HEK293 (cell line): Measurements from ENCODE around the gene PRR13.

ENCODE experiments used
- CTCF ChIA-PET: fragments of 350-600 bp; formaldehyde crosslinking; extraction: SDS; loops from one replicate; lab custom pipeline; 2021; ENCODE audit warnings: antibody characterized with exemption; lab: Yijun Ruan, JAX
- POLR2A ChIA-PET: fragments of 300-600 bp; formaldehyde crosslinking; extraction: SDS; loops from one replicate; lab custom pipeline; 2020; ENCODE audit warnings: antibody characterized with exemption, inconsistent platforms; lab: Yijun Ruan, JAX
- H3K27ac ChIP-seq: fragments of 200-500 bp; sonication (Bioruptor generic); 2 replicates; pipeline ENCODE4 v1.5.1; 2014; ENCODE audit warnings: low read depth, low read length, control low read depth, inconsistent platforms; ENCODE audit errors: extremely low read depth
- H3K36me3 ChIP-seq, 2 experiments: fragments of 200-500 bp in 1 of 2; sonication (Bioruptor generic) in 1 of 2; 1 replicate in 1 of 2; 2 replicates in 1 of 2; pipeline ENCODE4 v1.5.1; 2014 to 2017; ENCODE audit warnings: inconsistent platforms in 2 of 2, low read length in 2 of 2; ENCODE audit not compliant: control insufficient read depth in 2 of 2, insufficient read depth in 1 of 2
- H3K4me1 ChIP-seq: fragments of 200-500 bp; sonication (Bioruptor generic); 2 replicates; pipeline ENCODE4 v1.5.1; 2014; ENCODE audit warnings: mild to moderate bottlenecking, low read length, inconsistent platforms; ENCODE audit not compliant: control insufficient read depth, insufficient read depth
- H3K4me3 ChIP-seq: 2 replicates; pipeline ENCODE4 v1.5.1; 2011; ENCODE audit warnings: low read depth, mild to moderate bottlenecking, control low read depth, low read length, moderate library complexity
- H3K9me3 ChIP-seq: fragments of 200-500 bp; sonication (Bioruptor generic); 2 replicates; pipeline ENCODE4 v1.5.1; 2014; ENCODE audit warnings: low read depth, low read length, inconsistent platforms; ENCODE audit not compliant: control insufficient read depth, insufficient read depth
- HOXC10 ChIP-seq: sonication (generic); formaldehyde crosslinking; IDR thresholded peaks from 2 replicates; pipeline ENCODE4 v1.8.1; 2023; ENCODE audit warnings: mild to moderate bottlenecking, missing genetic modification reagents
- PRDM1 ChIP-seq: fragments of 450-650 bp; formaldehyde crosslinking; IDR thresholded peaks from 2 replicates; pipeline ENCODE4; 2016; ENCODE audit warnings: missing biosample characterization, missing genetic modification characterization
- RBAK ChIP-seq: fragments of 450-650 bp; formaldehyde crosslinking; IDR thresholded peaks from 2 replicates; pipeline ENCODE4 v1.5.1; 2016; ENCODE audit warnings: missing biosample characterization, missing genetic modification characterization
- YY2 ChIP-seq: fragments of 450-650 bp; formaldehyde crosslinking; IDR thresholded peaks from 2 replicates; pipeline ENCODE4 v1.5.1; 2016; ENCODE audit warnings: missing biosample characterization, missing genetic modification characterization
- ZBTB1 ChIP-seq: fragments of 450-650 bp; formaldehyde crosslinking; IDR thresholded peaks from 2 replicates; pipeline ENCODE4 v1.5.1; 2016; ENCODE audit warnings: missing biosample characterization, missing genetic modification characterization
- ZBTB26 ChIP-seq: fragments of 450-650 bp; formaldehyde crosslinking; optimal IDR thresholded peaks from 2 replicates; pipeline ENCODE3; 2016; ENCODE audit warnings: missing biosample characterization, mild to moderate bottlenecking, missing genetic modification characterization
- ZBTB7A ChIP-seq: fragments of 450-650 bp; formaldehyde crosslinking; IDR thresholded peaks from 2 replicates; pipeline ENCODE4 v1.5.1; 2016; ENCODE audit warnings: low read depth, missing biosample characterization, missing genetic modification characterization
- ZBTB8A ChIP-seq: fragments of 450-650 bp; formaldehyde crosslinking; IDR thresholded peaks from 2 replicates; pipeline ENCODE4 v1.5.1; 2016; ENCODE audit warnings: missing biosample characterization, missing genetic modification characterization
- ZNF138 ChIP-seq: fragments of 450-650 bp; formaldehyde crosslinking; IDR thresholded peaks from 2 replicates; pipeline ENCODE4 v1.5.1; 2016; ENCODE audit warnings: missing biosample characterization, missing genetic modification characterization, borderline replicate concordance
- ZNF140 ChIP-seq: fragments of 450-650 bp; formaldehyde crosslinking; IDR thresholded peaks from 2 replicates; pipeline ENCODE4 v1.5.1; 2016; ENCODE audit warnings: missing biosample characterization, missing genetic modification characterization
- ZNF175 ChIP-seq: fragments of 450-650 bp; formaldehyde crosslinking; IDR thresholded peaks from 2 replicates; pipeline ENCODE4 v1.5.1; 2016; ENCODE audit warnings: missing biosample characterization, missing genetic modification characterization
- ZNF2 ChIP-seq: fragments of 450-650 bp; formaldehyde crosslinking; IDR thresholded peaks from 2 replicates; pipeline ENCODE4 v1.5.1; 2016; ENCODE audit warnings: missing biosample characterization, missing genetic modification characterization
- ZNF341 ChIP-seq: fragments of 450-650 bp; formaldehyde crosslinking; IDR thresholded peaks from 2 replicates; pipeline ENCODE4; 2016; ENCODE audit warnings: low read depth, missing biosample characterization, missing genetic modification characterization
- ZNF350 ChIP-seq: fragments of 450-650 bp; formaldehyde crosslinking; IDR thresholded peaks from 2 replicates; pipeline ENCODE4 v1.5.0; 2017; ENCODE audit warnings: missing biosample characterization, mild to moderate bottlenecking, missing genetic modification characterization
- ZNF426 ChIP-seq: fragments of 450-650 bp; formaldehyde crosslinking; IDR thresholded peaks from 2 replicates; pipeline ENCODE4 v1.5.1; 2017; ENCODE audit warnings: missing biosample characterization, missing genetic modification characterization, mild to moderate bottlenecking, inconsistent platforms, moderate library complexity
- ZNF449 ChIP-seq: fragments of 450-650 bp; formaldehyde crosslinking; IDR thresholded peaks from 2 replicates; pipeline ENCODE4 v1.5.1; 2017; ENCODE audit warnings: missing biosample characterization, mild to moderate bottlenecking, missing genetic modification characterization, moderate library complexity
- ZNF529 ChIP-seq: fragments of 450-650 bp; formaldehyde crosslinking; IDR thresholded peaks from 2 replicates; pipeline ENCODE4 v1.5.1; 2017; ENCODE audit warnings: missing genetic modification characterization, missing biosample characterization; ENCODE audit not compliant: insufficient replicate concordance
- ZNF530 ChIP-seq: fragments of 450-650 bp; formaldehyde crosslinking; IDR thresholded peaks from 2 replicates; pipeline ENCODE4 v1.5.1; 2016; ENCODE audit warnings: low read depth, missing biosample characterization, missing genetic modification characterization
- ZNF548 ChIP-seq: fragments of 450-650 bp; formaldehyde crosslinking; IDR thresholded peaks from 2 replicates; pipeline ENCODE4 v1.5.1; 2016; ENCODE audit warnings: missing biosample characterization, missing genetic modification characterization
- ZNF549 ChIP-seq: fragments of 450-650 bp; IDR thresholded peaks from 2 replicates; pipeline ENCODE4 v1.5.1; 2018; ENCODE audit warnings: missing biosample characterization, missing genetic modification characterization, mild to moderate bottlenecking, inconsistent platforms, moderate library complexity
- ZNF610 ChIP-seq: fragments of 450-650 bp; formaldehyde crosslinking; IDR thresholded peaks from 2 replicates; pipeline ENCODE4 v1.5.1; 2016; ENCODE audit warnings: missing biosample characterization, missing genetic modification characterization, borderline replicate concordance
- ZNF776 ChIP-seq: fragments of 450-650 bp; formaldehyde crosslinking; IDR thresholded peaks from 2 replicates; pipeline ENCODE4 v1.5.0; 2017; ENCODE audit warnings: missing biosample characterization, missing genetic modification characterization, borderline replicate concordance
- TF ChIP-seq, protein P1 (sequence below): fragments of 450-650 bp; formaldehyde crosslinking; IDR thresholded peaks from 2 replicates; pipeline ENCODE4 v1.5.1; 2017; ENCODE audit warnings: missing biosample characterization, missing genetic modification characterization
- TF ChIP-seq, protein P2 (sequence below): fragments of 450-650 bp; formaldehyde crosslinking; IDR thresholded peaks from 2 replicates; pipeline ENCODE4 v1.5.1; 2016; ENCODE audit warnings: missing biosample characterization, missing genetic modification characterization, borderline replicate concordance

The PRR13 gene

DNA sequence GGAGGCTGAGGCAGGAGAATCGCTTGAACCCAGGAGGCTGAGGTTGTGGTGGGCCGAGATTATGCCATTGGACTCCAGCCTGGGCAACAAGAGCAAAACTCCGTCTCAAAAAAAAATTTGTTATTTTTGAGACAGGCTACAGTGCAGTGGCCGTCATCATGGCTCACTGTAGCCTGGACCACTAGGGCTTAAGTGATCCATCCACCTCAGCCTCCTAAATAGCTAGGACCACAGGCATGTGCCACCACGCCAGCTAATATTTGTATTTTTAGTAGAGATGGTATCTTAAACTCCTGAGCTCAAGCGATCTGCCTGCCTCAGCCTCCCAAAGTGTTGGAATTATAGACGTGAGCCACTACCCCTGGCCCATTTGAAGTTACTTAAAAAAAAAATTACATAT, 9.4 kb downstream of the PRR13 start (continued):
- TF ChIP-seq ZBTB1 (tag by site-specific recombination) = no peak
- TF ChIP-seq, protein P1, sequence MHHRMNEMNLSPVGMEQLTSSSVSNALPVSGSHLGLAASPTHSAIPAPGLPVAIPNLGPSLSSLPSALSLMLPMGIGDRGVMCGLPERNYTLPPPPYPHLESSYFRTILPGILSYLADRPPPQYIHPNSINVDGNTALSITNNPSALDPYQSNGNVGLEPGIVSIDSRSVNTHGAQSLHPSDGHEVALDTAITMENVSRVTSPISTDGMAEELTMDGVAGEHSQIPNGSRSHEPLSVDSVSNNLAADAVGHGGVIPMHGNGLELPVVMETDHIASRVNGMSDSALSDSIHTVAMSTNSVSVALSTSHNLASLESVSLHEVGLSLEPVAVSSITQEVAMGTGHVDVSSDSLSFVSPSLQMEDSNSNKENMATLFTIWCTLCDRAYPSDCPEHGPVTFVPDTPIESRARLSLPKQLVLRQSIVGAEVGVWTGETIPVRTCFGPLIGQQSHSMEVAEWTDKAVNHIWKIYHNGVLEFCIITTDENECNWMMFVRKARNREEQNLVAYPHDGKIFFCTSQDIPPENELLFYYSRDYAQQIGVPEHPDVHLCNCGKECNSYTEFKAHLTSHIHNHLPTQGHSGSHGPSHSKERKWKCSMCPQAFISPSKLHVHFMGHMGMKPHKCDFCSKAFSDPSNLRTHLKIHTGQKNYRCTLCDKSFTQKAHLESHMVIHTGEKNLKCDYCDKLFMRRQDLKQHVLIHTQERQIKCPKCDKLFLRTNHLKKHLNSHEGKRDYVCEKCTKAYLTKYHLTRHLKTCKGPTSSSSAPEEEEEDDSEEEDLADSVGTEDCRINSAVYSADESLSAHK (tag by site-specific recombination) = no peak

GRCh38 chr12:53451661-53452158, 10.2 kb downstream of the PRR13 start, which contains the start of gene PCBP2:
Gene PCBP2, plus strand, starts transcription at chr12:53452102. Its CDS starts 2,699 bp downstream, at chr12:53454801.
- H3K4me1 ChIP-seq = peaks cover 3% of the 10 kb centered on the region
- H3K27ac ChIP-seq = peak within 1 kb of the TSS; percentile 98
- H3K4me3 ChIP-seq = peak within 1 kb of the TSS; percentile 99
- no peaks in the 10 kb centered on the region for H3K9me3 ChIP-seq
- POLR2A ChIA-PET = interaction anchor here (0.7 to 2.9 kb wide), 2 partner anchors 11 to 127 kb away, joined by 3 to 11 read pairs; partner anchors contain the start of gene PRR13
- CTCF ChIA-PET = interaction anchor here (0.6 to 1.0 kb wide), 8 partner anchors 10 to 383 kb away, joined by 3 to 5 read pairs (median 3); partner anchors contain the start of gene AAAS
- H3K36me3 ChIP-seq = peaks cover 24 to 55% of the 10 kb centered on the region in 2 experiments
- no peak for TF ChIP-seq ZNF175 (tag by site-specific recombination)
- TF ChIP-seq HOXC10 (CRISPR knock-in tag) = no peak
- TF ChIP-seq ZNF341 (tag by site-specific recombination) = peak; percentile 59
- no peak for TF ChIP-seq ZBTB26
- no peak for TF ChIP-seq ZNF776 (tag by site-specific recombination)
- TF ChIP-seq RBAK (tag by site-specific recombination) = no peak
- no peak for TF ChIP-seq ZNF138 (tag by site-specific recombination)
- TF ChIP-seq ZNF548 = no peak
- TF ChIP-seq ZNF610 (tag by site-specific recombination) = peak; percentile 84; the same call in 1 of the 2 replicates
- no peak for TF ChIP-seq ZBTB7A (tag by site-specific recombination)
- peak; percentile 69 for TF ChIP-seq YY2 (tag by site-specific recombination)
- TF ChIP-seq ZBTB8A (tag by site-specific recombination) = peak; percentile 77
- TF ChIP-seq PRDM1 (tag by site-specific recombination) = peak; percentile 98
- TF ChIP-seq ZNF449 = no peak
- TF ChIP-seq ZNF2 (tag by site-specific recombination) = peak; percentile 62
- no peak for TF ChIP-seq ZNF140 (tag by site-specific recombination)
- TF ChIP-seq, protein P2, sequence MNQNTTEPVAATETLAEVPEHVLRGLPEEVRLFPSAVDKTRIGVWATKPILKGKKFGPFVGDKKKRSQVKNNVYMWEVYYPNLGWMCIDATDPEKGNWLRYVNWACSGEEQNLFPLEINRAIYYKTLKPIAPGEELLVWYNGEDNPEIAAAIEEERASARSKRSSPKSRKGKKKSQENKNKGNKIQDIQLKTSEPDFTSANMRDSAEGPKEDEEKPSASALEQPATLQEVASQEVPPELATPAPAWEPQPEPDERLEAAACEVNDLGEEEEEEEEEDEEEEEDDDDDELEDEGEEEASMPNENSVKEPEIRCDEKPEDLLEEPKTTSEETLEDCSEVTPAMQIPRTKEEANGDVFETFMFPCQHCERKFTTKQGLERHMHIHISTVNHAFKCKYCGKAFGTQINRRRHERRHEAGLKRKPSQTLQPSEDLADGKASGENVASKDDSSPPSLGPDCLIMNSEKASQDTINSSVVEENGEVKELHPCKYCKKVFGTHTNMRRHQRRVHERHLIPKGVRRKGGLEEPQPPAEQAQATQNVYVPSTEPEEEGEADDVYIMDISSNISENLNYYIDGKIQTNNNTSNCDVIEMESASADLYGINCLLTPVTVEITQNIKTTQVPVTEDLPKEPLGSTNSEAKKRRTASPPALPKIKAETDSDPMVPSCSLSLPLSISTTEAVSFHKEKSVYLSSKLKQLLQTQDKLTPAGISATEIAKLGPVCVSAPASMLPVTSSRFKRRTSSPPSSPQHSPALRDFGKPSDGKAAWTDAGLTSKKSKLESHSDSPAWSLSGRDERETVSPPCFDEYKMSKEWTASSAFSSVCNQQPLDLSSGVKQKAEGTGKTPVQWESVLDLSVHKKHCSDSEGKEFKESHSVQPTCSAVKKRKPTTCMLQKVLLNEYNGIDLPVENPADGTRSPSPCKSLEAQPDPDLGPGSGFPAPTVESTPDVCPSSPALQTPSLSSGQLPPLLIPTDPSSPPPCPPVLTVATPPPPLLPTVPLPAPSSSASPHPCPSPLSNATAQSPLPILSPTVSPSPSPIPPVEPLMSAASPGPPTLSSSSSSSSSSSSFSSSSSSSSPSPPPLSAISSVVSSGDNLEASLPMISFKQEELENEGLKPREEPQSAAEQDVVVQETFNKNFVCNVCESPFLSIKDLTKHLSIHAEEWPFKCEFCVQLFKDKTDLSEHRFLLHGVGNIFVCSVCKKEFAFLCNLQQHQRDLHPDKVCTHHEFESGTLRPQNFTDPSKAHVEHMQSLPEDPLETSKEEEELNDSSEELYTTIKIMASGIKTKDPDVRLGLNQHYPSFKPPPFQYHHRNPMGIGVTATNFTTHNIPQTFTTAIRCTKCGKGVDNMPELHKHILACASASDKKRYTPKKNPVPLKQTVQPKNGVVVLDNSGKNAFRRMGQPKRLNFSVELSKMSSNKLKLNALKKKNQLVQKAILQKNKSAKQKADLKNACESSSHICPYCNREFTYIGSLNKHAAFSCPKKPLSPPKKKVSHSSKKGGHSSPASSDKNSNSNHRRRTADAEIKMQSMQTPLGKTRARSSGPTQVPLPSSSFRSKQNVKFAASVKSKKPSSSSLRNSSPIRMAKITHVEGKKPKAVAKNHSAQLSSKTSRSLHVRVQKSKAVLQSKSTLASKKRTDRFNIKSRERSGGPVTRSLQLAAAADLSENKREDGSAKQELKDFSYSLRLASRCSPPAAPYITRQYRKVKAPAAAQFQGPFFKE = no peak
- no peak for TF ChIP-seq ZNF426 (tag by site-specific recombination)
- TF ChIP-seq ZNF529 = no peak
- no peak for TF ChIP-seq ZNF530 (tag by site-specific recombination)
- no peak for TF ChIP-seq ZNF350
- TF ChIP-seq ZNF549 = no peak
